G401.6 (cell line): ENCODE measurements around the gene CCDC106.

Experiments
- FAIRE-seq: peaks from 2 replicates; lab custom pipeline; 2012; peaks lifted over from hg19 to GRCh38; lab: Jason Lieb, UNC

Gene CCDC106

DNA sequence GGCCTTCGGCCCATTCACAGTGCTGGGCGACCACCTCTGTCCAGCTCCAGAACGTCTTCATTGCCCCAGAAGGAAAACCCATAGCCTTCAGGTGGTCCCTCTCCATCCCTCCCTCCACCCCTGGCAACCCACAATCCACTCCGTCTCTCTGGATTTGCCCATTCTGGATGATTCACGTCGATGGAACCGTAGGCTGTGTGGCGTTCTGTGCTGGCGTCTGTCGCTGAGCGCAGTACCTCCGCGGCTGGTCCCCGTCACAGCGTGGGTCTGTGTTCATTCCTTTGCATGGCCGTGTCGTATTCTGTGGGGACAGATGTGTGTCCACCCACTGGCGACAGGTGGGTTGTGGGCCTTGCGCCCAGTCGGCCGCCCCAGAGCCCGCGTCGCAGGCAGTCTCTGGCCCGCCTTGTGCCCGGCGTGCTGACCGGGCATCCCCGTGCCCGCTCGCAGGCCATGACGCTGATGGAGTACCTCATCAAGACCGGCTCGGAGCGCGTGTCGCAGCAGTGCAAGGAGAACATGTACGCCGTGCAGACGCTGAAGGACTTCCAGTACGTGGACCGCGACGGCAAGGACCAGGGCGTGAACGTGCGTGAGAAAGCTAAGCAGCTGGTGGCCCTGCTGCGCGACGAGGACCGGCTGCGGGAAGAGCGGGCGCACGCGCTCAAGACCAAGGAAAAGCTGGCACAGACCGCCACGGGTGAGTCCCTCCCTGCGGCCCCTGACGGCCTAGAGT lies 37.1 kb downstream of the CCDC106 start:
- no peak for FAIRE-seq

DNA sequence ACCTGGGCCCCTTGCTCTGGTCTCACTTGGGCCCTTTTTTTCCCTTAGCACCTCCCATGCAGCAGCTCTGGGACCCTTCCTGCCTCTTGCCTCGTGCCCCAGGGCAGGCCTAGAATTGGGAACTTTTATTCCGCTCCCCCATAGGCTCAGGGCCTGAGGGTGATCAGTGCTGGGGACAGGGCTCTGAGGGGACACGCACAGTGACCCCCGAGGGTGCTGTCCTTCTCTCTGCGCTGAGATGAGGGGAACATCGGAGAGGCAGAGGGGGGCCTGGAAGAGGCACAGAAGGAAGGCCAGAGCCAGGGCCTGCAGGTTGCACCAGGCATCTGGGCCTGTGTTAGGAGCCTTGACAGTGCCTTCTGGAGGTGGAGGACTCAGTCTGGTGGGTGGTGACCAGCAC lies 37.8 kb downstream of the CCDC106 start:
- FAIRE-seq = no peak

DNA sequence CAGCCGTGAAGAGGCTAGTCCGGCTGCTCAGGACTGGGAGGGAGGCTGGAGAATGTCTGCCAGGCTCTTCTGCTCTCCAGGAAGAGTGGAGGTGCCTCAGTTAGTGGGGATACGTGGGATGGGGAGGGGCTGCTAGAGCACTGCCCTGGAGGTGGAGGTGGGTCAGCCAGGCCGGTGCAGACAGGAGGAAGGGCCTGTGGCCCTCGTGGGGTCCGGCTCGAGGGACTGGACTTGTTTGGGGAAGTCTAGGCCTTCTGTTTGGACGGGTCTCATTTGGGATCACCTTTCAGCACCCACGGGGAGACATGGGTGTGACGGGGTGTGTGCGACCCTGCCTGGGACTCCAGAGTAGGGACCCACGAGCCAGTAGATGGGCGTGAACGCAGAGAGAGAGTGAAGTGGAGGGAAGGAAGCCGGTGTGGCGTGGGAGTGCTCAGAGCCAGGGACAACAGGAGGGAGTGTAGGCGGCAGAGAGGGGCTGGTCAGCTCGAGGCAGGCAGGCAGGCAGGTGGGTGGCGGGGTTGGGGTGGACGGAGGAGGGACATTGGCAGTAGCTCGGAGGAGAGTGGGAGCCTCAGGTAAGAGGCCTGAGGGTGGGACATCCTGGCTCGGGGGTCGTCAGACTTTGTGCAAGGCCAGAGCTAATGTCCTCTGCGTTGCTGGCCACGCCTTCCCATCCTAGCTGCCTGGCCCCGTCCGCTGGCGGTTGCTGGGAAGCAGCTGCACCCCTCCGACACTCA lies 38.5 kb downstream of the CCDC106 start:
- FAIRE-seq = no peak

DNA sequence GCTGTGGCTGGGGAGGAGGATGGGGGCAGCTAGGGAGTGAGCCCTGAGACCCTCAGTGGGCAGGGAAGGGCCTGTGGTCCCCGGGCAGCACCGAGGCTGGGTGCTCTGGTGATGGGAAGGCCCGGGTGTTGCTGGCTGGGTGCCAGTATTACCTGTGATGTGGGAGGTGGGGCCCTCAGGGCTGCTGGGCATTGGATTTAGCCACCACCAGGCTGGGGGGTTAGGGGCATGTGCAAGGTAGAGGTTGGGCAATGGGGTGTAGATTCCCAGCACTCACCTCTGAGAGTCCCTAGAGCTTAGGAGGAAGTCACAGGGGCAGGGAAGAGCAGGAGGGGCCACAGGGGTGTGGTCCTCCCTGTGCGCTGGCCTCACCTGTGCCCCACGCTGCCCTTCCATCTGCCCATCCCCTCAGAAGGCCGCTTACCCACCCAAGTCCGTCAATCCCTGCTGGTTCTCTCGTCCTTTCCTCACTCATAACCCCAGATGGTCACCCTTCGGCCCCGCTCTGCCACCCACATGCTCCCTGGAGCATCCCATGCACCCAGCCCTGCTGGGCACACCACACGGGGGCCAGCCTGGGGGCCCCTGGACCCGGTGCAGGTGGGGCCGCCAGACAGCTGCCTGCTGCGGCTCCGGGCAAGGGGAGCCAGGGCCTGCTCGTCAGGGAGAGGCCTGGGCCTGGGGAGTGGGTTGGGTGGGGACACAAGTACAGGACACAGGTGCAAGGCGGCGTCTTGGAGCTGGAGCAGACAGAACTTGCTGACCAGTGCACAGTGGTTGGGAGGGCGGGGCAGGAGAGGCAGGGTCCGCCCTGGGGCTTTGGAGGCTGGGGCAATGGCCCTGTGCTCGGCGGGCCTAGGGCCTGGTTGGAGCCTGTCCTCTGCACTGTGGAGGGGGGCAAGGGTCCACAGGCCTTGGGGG lies 39.5 kb downstream of the CCDC106 start:
- no peak for FAIRE-seq

DNA sequence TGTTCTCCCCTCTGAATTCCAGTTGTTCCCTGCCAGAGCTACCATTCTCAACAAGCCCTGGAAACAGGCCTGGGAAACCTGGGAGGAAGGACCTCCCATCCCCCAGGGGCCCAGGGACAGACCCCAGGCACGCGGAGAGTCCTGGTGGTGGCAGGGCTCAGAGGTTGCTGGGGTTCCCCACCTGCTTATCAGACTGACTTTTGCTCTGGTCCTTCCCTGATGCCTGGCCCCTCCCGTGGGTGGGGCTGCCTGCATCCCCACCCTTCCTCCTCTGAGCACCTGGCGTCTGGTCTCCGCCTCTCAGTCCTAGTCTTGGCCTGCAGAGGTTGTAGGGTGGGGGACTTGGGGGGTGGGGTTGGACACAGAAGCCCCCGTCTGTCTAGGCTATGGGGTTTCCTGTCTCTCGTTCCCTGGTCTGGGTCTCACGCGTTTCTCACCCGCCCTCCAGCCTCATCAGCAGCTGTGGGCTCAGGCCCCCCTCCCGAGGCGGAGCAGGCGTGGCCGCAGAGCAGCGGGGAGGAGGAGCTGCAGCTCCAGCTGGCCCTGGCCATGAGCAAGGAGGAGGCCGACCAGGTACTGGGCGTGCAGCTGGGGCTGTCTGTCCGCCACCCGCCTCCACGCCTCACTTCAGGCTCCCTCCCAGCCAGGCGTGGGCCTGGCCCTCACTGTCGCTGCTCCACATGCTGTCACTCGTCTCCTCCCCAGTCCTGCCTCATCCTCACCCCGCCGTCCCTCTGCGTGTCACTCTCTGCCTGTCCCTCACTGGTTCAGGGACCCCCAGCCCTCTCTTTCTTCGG lies 40.6 kb downstream of the CCDC106 start:
- no peak for FAIRE-seq

DNA sequence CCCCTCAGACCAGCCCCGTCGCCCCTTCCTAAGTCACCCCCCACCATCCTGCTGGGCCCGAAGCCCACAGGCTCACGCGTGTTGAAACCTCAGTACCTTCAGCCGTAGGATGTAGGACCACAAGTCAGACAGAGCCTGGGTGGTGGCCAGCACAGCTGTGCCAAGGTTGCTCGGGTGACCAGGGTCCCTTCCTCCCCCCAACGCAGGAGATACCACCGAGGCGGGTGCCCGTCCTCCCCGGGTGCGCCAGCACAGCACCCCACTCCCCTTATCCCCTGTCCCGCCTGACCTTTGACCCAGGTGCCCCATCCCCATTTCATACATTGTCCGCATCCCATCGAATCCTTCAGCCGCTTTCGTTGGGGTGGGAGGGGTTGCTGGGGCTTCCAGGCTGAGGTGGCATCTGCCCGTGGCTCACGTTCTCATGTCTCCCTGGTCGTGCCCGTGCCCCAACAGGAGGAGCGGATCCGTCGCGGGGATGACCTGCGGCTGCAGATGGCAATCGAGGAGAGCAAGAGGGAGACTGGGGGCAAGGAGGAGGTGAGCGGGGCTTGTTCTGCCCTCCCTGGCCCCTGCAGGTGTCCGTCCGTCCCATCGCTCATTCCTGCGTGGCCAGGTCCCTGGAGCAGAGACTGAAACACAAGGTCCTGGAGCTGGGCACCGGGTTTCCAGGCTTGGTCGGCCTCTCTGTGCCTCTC lies 41.5 kb downstream of the CCDC106 start:
- FAIRE-seq = no peak

DNA sequence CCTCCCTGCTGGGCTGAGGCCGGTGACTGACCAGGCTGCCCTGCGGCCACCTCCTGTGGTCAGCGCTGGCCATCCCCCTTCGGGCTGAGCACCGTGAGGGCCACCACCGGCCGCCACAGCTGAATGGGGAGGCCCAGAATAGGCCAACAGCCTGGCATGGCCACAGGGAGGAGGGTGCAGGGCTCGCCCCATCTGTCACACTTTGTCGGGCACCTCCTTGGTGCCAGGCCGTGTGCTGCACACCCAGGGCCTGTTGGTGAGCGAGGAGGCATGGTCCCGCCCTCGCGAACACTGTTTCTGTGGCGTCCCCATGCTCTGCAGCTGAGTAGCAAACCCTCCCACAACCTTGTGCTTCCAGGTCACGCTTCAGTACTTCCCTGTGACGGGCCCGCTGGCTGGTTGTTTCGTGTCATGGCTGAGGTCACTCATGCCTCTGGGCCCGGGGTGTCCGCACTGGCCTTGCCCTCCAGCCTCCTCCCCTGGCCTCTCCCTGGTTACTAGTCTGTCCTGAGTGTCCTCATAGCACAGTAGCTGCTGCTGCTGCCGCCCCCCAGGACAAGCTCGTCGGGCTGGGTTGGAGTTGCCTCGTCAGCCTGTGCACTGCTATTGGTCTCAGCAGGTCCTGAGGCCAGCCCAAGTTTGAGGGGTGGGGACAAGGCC lies 42.2 kb downstream of the CCDC106 start:
- no peak for FAIRE-seq

DNA sequence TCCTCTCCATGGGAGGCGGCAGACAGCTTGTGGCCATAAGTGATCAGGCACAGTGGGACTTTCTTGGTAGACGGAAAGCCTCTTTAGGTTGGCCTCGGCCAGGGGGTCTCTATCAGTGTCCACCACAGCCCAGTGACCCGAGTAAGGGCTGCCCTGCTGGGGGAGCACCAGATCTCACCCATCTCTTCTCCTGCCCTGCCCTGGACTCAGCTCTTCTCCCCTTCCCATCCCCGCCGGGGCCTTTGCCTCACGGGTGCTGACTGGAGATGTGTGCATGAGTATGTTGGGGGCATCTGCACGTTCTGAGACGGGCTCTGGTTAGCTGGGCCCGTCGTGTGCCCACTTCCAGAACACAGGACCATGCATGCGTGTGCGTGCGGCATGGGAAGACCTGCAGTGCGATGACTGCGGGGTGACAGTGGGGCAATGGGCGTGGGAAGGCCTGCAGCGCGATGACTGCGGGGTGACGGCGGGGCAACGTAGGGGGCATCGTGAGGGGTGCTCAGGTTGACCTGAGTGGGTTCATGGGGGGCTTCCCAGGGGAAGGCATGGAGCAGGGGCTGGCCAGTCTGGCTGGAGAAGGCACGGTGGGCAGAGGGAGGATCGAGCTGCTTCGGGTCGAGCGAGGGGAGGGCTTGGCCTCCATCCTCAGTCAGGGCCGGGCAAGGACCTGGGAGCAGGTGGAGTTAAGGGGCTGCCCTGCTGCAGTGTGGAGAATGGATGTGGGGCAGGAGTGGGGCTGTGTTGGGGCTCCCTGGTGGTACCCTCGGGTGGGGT lies 42.9 kb downstream of the CCDC106 start:
- FAIRE-seq = no peak

DNA sequence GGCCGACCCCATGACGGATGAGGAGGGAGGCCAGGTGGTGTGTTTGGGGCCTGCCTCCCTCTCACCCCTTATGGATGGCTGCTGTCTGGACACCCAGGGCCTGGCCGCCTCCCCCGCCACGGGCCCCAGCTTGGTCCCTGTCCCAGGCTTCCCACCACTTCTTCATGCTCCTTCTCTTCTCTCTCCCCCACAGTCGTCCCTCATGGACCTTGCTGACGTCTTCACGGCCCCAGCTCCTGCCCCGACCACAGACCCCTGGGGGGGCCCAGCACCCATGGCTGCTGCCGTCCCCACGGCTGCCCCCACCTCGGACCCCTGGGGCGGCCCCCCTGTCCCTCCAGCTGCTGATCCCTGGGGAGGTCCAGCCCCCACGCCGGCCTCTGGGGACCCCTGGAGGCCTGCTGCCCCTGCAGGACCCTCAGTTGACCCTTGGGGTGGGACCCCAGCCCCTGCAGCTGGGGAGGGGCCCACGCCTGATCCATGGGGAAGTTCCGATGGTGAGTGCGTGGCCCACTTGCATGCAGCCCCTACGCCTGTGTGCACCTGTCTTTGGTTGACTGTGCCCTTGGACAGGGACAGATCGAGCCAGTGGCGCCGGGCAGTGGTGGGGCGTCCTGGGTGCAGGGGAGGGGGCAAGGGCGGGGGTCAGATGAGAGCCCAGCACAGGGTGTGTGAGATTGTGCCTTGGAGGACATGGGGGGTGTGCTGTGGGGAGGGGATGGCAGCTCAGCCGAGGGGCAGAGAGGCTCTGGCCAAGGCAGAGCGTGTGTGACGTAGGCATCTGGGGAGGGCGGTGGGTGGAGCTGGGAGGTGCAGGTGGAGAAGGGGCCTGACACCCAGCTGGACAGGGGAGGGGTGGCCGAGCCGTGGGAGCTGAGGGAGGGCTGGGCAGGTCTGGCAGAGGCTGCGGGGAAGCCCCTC lies 43.8 kb downstream of the CCDC106 start:
- no peak for FAIRE-seq

DNA sequence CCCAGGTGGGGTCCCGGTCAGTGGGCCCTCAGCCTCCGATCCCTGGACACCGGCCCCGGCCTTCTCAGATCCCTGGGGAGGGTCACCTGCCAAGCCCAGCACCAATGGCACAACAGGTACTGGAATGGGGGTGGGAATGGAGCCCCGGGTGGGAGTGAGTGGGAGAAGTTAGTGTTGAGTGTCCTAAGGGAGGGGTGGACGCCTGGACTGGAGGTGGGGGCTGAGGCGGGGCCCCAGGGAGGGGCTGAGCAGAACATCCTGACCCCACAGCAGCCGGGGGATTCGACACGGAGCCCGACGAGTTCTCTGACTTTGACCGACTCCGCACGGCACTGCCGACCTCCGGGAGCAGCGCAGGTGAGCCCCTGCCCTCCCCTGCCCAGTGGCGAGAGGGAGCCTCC lies 44.7 kb downstream of the CCDC106 start:
- FAIRE-seq = no peak

DNA sequence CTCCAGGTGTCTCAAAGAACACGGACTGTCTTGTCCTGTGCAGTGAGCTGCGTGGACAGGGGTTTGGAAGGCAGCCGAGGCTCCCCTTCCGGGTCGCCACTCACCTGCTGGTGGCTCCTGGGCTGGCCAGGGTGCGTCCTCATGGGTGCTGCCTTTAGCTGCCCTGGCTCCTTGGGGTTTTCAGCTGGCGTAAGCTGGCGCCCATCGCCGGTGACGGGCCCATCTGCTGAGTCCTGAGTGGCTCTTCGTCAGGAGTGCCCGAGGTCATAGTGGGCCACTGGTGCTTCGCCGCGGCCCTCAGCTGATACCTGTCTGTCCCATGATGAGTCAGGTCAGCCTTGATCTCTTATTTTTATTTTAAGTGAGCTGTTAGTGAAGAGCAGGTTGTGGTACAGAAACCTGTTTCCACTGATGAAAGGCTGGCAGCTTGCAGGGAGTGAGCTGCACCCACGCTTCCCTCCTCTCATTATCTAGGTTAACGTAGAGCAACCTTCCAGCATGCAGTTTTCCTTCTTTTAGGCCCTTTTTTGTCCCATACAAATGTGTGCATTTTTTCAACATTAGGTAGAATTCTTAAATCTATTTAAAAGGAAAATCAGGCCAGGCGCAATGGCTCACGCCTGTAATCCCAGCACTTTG lies 45.4 kb downstream of the CCDC106 start:
- no peak for FAIRE-seq

DNA sequence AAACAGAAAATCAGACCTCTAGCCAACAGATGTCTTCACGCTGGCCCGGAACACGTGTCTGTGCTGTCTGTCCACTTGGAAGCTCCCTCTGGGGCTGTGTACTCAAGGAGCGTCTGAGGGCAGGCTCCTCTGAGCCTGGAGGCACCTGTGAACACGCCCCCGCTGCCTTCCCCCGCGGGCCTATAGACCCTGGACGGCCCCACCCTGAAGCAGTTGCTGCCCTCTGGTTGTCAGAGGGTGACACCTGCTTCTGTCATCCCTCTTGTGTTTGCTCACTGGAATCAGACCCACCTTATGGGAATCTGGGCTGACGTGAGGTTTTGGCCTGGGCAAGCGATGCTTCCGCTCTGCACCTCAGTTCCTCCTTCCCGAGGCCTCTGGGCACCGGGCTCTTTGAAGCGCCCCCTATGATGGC lies 46.2 kb downstream of the CCDC106 start:
- FAIRE-seq = no peak

DNA sequence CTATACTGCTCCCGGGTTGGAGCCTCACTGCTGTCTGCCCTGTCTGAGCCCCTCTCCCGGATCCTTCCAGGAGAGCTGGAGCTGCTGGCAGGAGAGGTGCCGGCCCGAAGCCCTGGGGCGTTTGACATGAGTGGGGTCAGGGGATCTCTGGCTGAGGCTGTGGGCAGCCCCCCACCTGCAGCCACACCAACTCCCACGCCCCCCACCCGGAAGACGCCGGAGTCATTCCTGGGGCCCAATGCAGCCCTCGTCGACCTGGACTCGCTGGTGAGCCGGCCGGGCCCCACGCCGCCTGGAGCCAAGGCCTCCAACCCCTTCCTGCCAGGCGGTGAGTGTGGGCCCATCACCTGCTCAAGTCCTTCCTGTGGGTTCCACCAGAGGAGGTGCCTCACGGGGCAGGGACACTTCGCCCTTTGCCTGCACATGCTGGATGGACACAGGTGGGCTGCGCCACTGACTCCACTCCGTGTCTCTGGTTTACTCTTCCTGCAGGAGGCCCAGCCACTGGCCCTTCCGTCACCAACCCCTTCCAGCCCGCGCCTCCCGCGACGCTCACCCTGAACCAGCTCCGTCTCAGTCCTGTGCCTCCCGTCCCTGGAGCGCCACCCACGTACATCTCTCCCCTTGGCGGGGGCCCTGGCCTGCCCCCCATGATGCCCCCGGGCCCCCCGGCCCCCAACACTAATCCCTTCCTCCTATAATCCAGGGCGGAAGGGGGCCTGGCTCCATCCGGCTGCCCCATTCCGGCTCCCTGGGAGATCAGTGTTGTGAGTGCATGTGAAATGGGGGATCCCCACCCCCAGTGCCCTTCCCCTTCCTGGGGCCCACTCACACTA lies 46.9 kb downstream of the CCDC106 start:
- no peak for FAIRE-seq

DNA sequence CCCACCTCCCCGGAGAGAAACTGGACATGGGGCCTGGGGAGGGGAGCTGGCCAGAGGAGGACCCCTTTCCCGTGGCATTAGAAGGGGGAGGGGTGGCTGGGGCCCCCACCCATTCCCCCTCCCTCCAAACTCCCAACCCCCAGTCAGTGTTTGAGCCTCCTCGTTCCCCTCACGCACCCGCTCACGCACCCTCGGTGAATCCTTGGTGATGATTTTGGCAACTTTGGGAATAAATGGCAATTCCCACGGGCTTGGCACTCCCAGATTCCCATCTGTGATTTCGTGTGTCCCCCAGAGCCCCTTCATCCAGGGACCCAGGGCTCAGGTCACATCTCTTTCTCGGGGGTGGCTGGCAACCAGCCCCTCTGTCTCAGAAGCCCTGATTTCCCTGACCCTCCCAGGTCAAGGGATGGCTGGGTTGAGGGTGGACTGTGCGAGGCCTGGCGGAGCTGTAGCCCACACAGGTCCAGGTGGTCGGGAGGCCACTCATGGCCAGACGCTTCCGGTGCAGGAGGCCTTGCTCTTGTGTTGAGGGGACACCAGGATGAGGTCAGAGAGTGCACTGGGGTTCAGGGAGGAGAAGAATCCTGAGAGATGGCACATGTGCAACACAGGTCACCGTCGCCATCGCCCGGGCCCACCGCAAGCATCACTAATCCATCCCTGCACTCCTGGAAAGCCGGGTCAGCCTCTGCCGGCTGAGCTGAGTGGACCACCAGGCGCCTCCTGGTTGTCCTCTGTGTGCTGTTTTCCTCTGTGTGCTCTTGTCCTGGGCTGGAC lies 47.7 kb downstream of the CCDC106 start:
- no peak for FAIRE-seq

DNA sequence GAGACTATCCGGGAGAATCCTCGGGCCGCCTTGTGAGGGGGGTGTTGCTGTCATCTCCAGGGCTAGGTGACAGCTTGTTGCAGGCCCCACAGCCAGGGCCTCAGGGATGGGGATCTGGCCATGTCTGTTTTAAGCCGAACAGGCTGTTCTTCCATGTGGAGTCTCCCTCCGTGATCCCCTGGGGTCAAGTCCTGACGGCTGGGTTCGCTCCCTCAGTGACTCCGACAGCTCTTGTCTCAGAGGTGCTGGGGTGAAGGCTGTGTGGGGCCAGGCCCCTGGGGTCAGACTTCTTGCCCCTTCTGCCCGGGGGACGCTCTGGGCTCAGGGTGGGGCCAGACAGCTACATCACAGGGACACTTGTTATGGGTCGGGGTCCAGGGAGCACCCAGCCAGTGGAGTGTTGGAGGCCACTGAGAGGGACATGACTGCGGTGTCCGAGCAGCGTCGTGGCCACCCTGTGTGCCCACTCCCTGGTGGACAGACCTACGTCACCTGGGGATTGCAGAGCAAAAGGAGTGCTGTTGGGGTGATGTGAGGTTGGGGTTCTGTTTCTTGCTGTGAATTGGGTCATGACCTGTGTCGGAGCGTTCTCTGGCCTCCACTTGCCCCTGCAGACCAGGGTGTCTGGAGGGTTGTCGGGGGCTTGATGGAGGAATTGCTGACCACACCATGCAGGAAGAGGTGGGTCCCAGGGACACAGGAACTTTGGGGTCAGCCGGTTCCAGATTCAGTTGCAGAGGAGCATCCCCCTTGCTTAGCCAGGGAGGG lies 48.5 kb downstream of the CCDC106 start:
- no peak for FAIRE-seq

DNA sequence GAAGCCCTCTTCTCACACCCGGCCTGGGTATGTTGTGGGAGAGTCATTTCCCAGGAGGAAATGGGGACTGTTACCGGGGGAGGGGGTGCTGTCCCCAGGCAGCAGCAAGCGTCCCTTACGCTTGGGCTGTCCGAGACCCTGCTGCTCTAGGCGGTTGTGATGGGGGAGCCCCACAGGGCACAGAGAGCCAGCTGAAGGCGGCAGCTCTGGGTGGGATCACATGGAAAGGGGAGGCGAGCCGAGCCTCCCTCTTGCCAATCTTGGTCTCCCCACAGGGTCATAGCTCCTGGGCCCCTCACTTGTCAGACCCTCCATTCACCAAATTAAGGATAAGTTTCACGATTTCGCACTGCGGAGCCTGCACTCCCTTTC lies 49.0 kb downstream of the CCDC106 start:
- no peak for FAIRE-seq
